Astrocyte (in vitro differentiated cells and primary cell): ENCODE measurements around the gene INKA1. TPM values are rescaled to one million over a fixed set of nuclear protein-coding genes. Genes with fewer than 3 reads are reported as not detected.

Experiments used
- DNase-seq: peaks from one replicate; pipeline ENCODE4 v3.0.0-alpha.2; 2010; ENCODE audit warnings: low read depth
- FAIRE-seq: peaks from 2 replicates; lab custom pipeline; 2011; peaks lifted over from hg19 to GRCh38; lab: Jason Lieb, UNC
- H2AFZ ChIP-seq: 2 replicates; pipeline ENCODE4 v1.6.0; 2012; ENCODE audit warnings: low read depth, low read length, inconsistent platforms
- H3K27ac ChIP-seq: 2 replicates; pipeline ENCODE4 v1.5.1; 2011; ENCODE audit warnings: low read depth, low read length, inconsistent platforms
- H3K27me3 ChIP-seq: 2 replicates; pipeline ENCODE4 v1.6.0; 2011; ENCODE audit warnings: low read length, inconsistent platforms; ENCODE audit not compliant: insufficient read depth
- H3K36me3 ChIP-seq: 2 replicates; pipeline ENCODE4 v1.5.1; 2011; ENCODE audit warnings: low read length, inconsistent platforms; ENCODE audit not compliant: insufficient read depth
- H3K4me1 ChIP-seq: 2 replicates; pipeline ENCODE4 v1.5.1; 2011; ENCODE audit warnings: low read length, inconsistent platforms; ENCODE audit not compliant: insufficient read depth
- H3K4me2 ChIP-seq: 2 replicates; pipeline ENCODE4 v1.6.0; 2012; ENCODE audit warnings: low read length, inconsistent platforms
- H3K4me3 ChIP-seq: 2 replicates; pipeline ENCODE4 v1.5.1; 2011; ENCODE audit warnings: low read depth, mild to moderate bottlenecking, low read length, inconsistent platforms; ENCODE audit not compliant: insufficient read depth
- H3K79me2 ChIP-seq: 2 replicates; pipeline ENCODE4 v1.6.0; 2012; ENCODE audit warnings: mild to moderate bottlenecking, low read length, inconsistent platforms; ENCODE audit not compliant: insufficient read depth
- H3K9ac ChIP-seq: 2 replicates; pipeline ENCODE4 v1.6.0; 2012; ENCODE audit warnings: mild to moderate bottlenecking, low read length, inconsistent platforms
- H3K9me3 ChIP-seq: 2 replicates; pipeline ENCODE4 v1.5.1; 2012; ENCODE audit warnings: low read depth, mild to moderate bottlenecking, low read length, inconsistent platforms; ENCODE audit not compliant: insufficient read depth
- H4K20me1 ChIP-seq: 2 replicates; pipeline ENCODE4 v1.6.0; 2012; ENCODE audit warnings: low read length, inconsistent platforms; ENCODE audit not compliant: insufficient read depth
- H3K27ac Mint-ChIP-seq: one replicate; pipeline ENCODE4 v1.8.0; 2021; ENCODE audit warnings: mild to moderate bottlenecking, mixed read lengths; ENCODE audit not compliant: unreplicated experiment
- H3K27me3 Mint-ChIP-seq: one replicate; pipeline ENCODE4 v1.8.0; 2021; ENCODE audit warnings: low read depth, mixed read lengths; ENCODE audit not compliant: unreplicated experiment
- H3K36me3 Mint-ChIP-seq: one replicate; pipeline ENCODE4 v1.8.0; 2021; ENCODE audit warnings: low read depth, mixed read lengths; ENCODE audit not compliant: unreplicated experiment
- H3K4me1 Mint-ChIP-seq: one replicate; pipeline ENCODE4 v1.8.0; 2021; ENCODE audit warnings: low read depth, mixed read lengths; ENCODE audit not compliant: unreplicated experiment
- H3K4me3 Mint-ChIP-seq: one replicate; pipeline ENCODE4 v1.8.0; 2021; ENCODE audit warnings: mild to moderate bottlenecking, moderate library complexity, mixed read lengths; ENCODE audit not compliant: unreplicated experiment
- H3K9me3 Mint-ChIP-seq: one replicate; pipeline ENCODE4 v1.8.0; 2021; ENCODE audit warnings: mild to moderate bottlenecking, mixed read lengths; ENCODE audit not compliant: unreplicated experiment
- EZH2 ChIP-seq: IDR thresholded peaks from 2 replicates; pipeline ENCODE4 v1.6.1; 2012; ENCODE audit warnings: mild to moderate bottlenecking, low read length, inconsistent platforms; ENCODE audit not compliant: insufficient read depth
- total RNA-seq: library from RNA; stranded (reverse); gene quantifications from 2 replicates; pipeline ENCODE4 v1.2.1, GENCODE V29; 2021
- TF ChIP-seq, protein P1 (sequence below): IDR thresholded peaks from 2 replicates; pipeline ENCODE4 v1.5.1; 2011; ENCODE audit warnings: low read depth, mild to moderate bottlenecking, inconsistent platforms, low read length, moderate library complexity; ENCODE audit not compliant: insufficient read depth

INKA1 gene
- total RNA-seq, 1 donor from 2014 or later: 2.7 TPM

DNA sequence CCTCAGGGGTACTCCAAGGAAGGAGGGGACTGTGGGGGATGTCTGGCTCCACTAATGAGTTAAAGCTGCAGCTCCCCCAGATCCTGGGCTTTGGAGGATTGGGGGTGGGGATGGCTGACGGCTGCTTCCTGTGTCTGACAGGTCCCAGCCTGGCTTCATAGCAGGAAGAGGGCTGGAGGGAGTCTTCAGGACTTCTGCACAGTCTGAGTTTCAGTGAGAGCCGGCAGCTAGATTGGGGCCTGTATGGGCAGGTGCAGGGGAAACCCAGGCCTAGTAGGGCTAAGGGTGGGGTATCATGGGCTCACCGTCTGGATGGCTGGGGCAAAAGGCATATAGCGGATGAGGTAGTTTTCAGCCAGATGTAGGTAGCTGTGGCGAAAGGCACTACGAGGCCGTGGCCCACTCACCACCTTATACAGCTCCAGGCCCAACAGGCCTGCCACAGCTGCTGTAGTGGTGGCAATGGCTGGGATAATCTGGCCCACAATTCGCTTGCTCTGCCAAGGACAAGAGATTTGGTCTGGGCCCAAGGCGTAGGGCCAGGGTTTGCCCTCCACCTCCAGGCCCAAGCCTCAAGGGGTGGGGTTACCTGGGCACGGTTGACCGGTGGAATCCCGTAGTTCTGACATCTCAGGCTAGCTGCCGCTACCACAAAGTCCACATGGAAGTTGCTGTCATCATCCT, 4.5 kb downstream of the INKA1 start:
- H3K4me1 ChIP-seq: peaks cover 21% of the 10 kb centered on the region
- no peak for FAIRE-seq
- H4K20me1 ChIP-seq: peaks cover 3% of the 10 kb centered on the region
- no peak for DNase-seq
- H3K79me2 ChIP-seq: no peaks in the 10 kb centered on the region
- Mint-ChIP-seq H3K27ac (no peak overlapping the region), H3K4me3 (no peak overlapping the region), H3K9me3 (no peaks in the 10 kb centered on the region), H3K4me1 (peaks cover 22% of the 10 kb centered on the region), H3K36me3 (peaks cover 13% of the 10 kb centered on the region), H3K27me3 (peaks cover 13% of the 10 kb centered on the region)
- no peak overlapping the region for H3K9ac ChIP-seq
- H3K27ac ChIP-seq: no peak overlapping the region
- H3K4me2 ChIP-seq: no peak overlapping the region
- no peak overlapping the region for H2AFZ ChIP-seq
- TF ChIP-seq, protein P1, sequence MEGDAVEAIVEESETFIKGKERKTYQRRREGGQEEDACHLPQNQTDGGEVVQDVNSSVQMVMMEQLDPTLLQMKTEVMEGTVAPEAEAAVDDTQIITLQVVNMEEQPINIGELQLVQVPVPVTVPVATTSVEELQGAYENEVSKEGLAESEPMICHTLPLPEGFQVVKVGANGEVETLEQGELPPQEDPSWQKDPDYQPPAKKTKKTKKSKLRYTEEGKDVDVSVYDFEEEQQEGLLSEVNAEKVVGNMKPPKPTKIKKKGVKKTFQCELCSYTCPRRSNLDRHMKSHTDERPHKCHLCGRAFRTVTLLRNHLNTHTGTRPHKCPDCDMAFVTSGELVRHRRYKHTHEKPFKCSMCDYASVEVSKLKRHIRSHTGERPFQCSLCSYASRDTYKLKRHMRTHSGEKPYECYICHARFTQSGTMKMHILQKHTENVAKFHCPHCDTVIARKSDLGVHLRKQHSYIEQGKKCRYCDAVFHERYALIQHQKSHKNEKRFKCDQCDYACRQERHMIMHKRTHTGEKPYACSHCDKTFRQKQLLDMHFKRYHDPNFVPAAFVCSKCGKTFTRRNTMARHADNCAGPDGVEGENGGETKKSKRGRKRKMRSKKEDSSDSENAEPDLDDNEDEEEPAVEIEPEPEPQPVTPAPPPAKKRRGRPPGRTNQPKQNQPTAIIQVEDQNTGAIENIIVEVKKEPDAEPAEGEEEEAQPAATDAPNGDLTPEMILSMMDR: no peak
- TF ChIP-seq EZH2: no peak
- no peaks in the 10 kb centered on the region for H3K27me3 ChIP-seq
- no peaks in the 10 kb centered on the region for H3K9me3 ChIP-seq
- no peaks in the 10 kb centered on the region for H3K36me3 ChIP-seq
- H3K4me3 ChIP-seq: no peak overlapping the region

DNA sequence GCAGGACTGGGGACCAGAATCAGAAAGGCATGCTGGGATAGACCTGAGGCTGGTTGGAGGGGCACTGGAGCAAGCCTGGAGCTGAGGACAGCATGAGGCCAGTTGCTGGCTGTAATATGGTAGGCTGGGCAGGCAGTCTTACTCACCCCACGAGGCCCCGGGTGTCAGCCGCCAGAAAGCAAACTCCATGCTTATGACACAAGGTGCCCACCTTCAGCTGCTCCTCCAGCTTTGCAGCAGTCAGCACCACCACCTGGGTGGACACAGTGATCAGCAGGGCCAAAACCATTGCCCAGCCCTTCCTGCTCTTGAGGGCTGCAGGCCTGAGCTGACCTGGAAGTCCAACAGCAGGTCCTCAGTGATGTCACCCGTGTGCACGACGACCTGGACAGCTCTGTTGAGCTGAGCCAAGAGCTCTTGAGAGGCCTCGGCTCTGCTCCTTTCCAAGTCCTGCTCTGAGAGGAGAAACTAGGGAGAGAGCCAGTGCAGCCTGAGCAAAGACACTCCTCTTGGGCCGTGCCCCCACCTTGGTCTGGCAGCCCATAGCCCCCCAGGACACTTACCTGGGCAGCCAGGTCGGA, 9.9 kb downstream of the INKA1 start:
- Mint-ChIP-seq H3K4me1 (no peaks in the 10 kb centered on the region), H3K27ac (no peak overlapping the region), H3K36me3 (peaks cover 14% of the 10 kb centered on the region), H3K9me3 (no peaks in the 10 kb centered on the region), H3K4me3 (no peak overlapping the region), H3K27me3 (peaks cover 11% of the 10 kb centered on the region)
- H3K4me1 ChIP-seq: peaks cover 11% of the 10 kb centered on the region
- no peaks in the 10 kb centered on the region for H3K36me3 ChIP-seq
- no peaks in the 10 kb centered on the region for H3K27me3 ChIP-seq
- no peaks in the 10 kb centered on the region for H4K20me1 ChIP-seq
- no peaks in the 10 kb centered on the region for H3K9me3 ChIP-seq
- peak overlapping the region; percentile 47 for H3K4me3 ChIP-seq
- peak overlapping the region; percentile 75 for H3K9ac ChIP-seq
- no peak overlapping the region for H3K27ac ChIP-seq
- FAIRE-seq (no peak), DNase-seq (no peak)
- TF ChIP-seq, protein P1: no peak
- TF ChIP-seq EZH2: no peak
- H3K4me2 ChIP-seq: peak overlapping the region; percentile 92
- H2AFZ ChIP-seq: peak overlapping the region; percentile 98
- H3K79me2 ChIP-seq: no peaks in the 10 kb centered on the region
